A673 (cell line): ENCODE data around the gene NUMB. TPM values are rescaled to one million over a fixed set of nuclear protein-coding genes. Genes with fewer than 3 reads are reported as not detected.

Experiments used
- BruUV-seq: library from RNA; stranded (reverse); fragments of 400-500 nt; replicated peaks from 2 replicates; lab custom pipeline; 2021; lab: Mats Ljungman, UMichigan
- CTCF ChIA-PET: fragments of 300-600 bp; sonication (Branson Sonifier 250); formaldehyde crosslinking; loops from one replicate; lab custom pipeline; 2022; ENCODE audit warnings: antibody characterized with exemption; lab: Charles Lee
- POLR2A ChIA-PET: fragments of 300-600 bp; sonication (Branson Sonifier 250); formaldehyde crosslinking; loops from one replicate; lab custom pipeline; 2022; ENCODE audit warnings: antibody characterized with exemption; ENCODE audit not compliant: low non-redundant PET; lab: Charles Lee
- DNase-seq: peaks from one replicate; pipeline ENCODE4 v3.0.0-alpha.2; 2015; ENCODE audit warnings: low spot score
- H3K27ac ChIP-seq: fragments of 200-600 bp; sonication (generic); 2 replicates; pipeline ENCODE4 v1.5.1; 2016; ENCODE audit warnings: mixed run types, low read depth, mild to moderate bottlenecking, mixed read lengths, antibody characterized with exemption, low read length; ENCODE audit not compliant: poor library complexity, severe bottlenecking
- H3K27me3 ChIP-seq: fragments of 200-600 bp; sonication (generic); replicated peaks from 2 replicates; pipeline ENCODE4 v1.6.1; 2017; ENCODE audit warnings: mixed run types, low read depth, mild to moderate bottlenecking, mixed read lengths, antibody characterized with exemption, low read length; ENCODE audit not compliant: insufficient read depth, poor library complexity
- H3K36me3 ChIP-seq: fragments of 200-600 bp; sonication (generic); 2 replicates; pipeline ENCODE4 v1.6.1; 2016; ENCODE audit warnings: mixed run types, mild to moderate bottlenecking, mixed read lengths, antibody characterized with exemption, low read length; ENCODE audit not compliant: insufficient read depth, poor library complexity, severe bottlenecking
- H3K4me1 ChIP-seq: fragments of 200-600 bp; sonication (generic); 2 replicates; pipeline ENCODE4 v1.6.1; 2017; ENCODE audit warnings: mixed run types, mild to moderate bottlenecking, mixed read lengths, antibody characterized with exemption, low read length; ENCODE audit not compliant: insufficient read depth, poor library complexity, severe bottlenecking
- H3K4me3 ChIP-seq: fragments of 200-600 bp; sonication (generic); 2 replicates; pipeline ENCODE4 v1.5.1; 2016; ENCODE audit warnings: low read depth, mixed run types, mild to moderate bottlenecking, mixed read lengths, low read length; ENCODE audit not compliant: poor library complexity, severe bottlenecking
- H3K9me3 ChIP-seq: fragments of 200-600 bp; sonication (generic); 2 replicates; pipeline ENCODE4 v1.6.1; 2016; ENCODE audit warnings: mixed run types, low read depth, mild to moderate bottlenecking, mixed read lengths, antibody characterized with exemption, low read length; ENCODE audit not compliant: poor library complexity, severe bottlenecking
- EZH2 ChIP-seq: fragments of 200-600 bp; sonication (generic); IDR thresholded peaks from 2 replicates; pipeline ENCODE4 v1.6.1; 2017; ENCODE audit warnings: borderline replicate concordance, low read depth, mild to moderate bottlenecking, mixed read lengths, antibody characterized with exemption, low read length; ENCODE audit not compliant: poor library complexity, severe bottlenecking
- intact Hi-C: fragments of 100-400 bp; cut with micrococcal nuclease; formaldehyde crosslinking; loops from one replicate; pipeline ENCODE4 v1.10.0; 2022; ENCODE audit not compliant: unreplicated experiment
- total RNA-seq: library from RNA; stranded (reverse); gene quantifications from 2 replicates; pipeline ENCODE4 v1.2.3, GENCODE V29; 2021
- TF ChIP-seq, protein P1 (sequence below): fragments of 300-800, 200-600 bp; sonication (generic); conservative IDR thresholded peaks from 2 replicates; pipeline ENCODE4 v1.5.1; 2017; ENCODE audit warnings: low read depth, mild to moderate bottlenecking, antibody characterized with exemption, low read length, moderate library complexity, mixed read lengths

The NUMB gene
- total RNA-seq, 1 experiment from 2014 or later, result 46.3 TPM

DNA sequence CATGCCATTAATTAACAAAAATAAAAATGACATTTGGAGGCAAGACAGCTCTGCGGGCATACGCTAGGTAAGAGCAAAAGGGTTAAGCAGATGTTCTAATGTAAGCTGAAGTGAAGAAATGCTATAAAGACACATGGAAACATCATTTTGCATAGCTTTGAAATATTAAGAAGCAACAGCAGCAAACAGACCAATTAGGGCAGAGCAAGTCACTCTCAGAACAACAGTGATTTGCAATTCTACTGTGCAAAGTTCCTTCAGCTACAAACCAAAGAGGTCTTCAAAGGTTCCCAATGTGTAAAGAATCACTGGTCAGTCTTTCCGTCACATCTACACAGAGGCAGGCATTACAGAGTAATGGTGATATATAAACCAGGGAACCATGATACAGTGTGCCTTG lies 152.8 kb downstream of the NUMB start:
- Histone ChIP-seq H3K4me1 (no peaks in the 10 kb centered on the region), H3K27me3 (no peaks in the 10 kb centered on the region), H3K27ac (no peak overlapping the region), H3K4me3 (no peak overlapping the region), H3K9me3 (no peaks in the 10 kb centered on the region), H3K36me3 (no peaks in the 10 kb centered on the region)
- BruUV-seq, result no TSS peak
- TF ChIP-seq, protein P1, sequence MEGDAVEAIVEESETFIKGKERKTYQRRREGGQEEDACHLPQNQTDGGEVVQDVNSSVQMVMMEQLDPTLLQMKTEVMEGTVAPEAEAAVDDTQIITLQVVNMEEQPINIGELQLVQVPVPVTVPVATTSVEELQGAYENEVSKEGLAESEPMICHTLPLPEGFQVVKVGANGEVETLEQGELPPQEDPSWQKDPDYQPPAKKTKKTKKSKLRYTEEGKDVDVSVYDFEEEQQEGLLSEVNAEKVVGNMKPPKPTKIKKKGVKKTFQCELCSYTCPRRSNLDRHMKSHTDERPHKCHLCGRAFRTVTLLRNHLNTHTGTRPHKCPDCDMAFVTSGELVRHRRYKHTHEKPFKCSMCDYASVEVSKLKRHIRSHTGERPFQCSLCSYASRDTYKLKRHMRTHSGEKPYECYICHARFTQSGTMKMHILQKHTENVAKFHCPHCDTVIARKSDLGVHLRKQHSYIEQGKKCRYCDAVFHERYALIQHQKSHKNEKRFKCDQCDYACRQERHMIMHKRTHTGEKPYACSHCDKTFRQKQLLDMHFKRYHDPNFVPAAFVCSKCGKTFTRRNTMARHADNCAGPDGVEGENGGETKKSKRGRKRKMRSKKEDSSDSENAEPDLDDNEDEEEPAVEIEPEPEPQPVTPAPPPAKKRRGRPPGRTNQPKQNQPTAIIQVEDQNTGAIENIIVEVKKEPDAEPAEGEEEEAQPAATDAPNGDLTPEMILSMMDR, result no peak
- TF ChIP-seq EZH2, result no peak
- POLR2A ChIA-PET, result no interaction called here
- no peak for DNase-seq
- intact Hi-C loops, result no loop called here
- CTCF ChIA-PET, result no interaction called here

DNA sequence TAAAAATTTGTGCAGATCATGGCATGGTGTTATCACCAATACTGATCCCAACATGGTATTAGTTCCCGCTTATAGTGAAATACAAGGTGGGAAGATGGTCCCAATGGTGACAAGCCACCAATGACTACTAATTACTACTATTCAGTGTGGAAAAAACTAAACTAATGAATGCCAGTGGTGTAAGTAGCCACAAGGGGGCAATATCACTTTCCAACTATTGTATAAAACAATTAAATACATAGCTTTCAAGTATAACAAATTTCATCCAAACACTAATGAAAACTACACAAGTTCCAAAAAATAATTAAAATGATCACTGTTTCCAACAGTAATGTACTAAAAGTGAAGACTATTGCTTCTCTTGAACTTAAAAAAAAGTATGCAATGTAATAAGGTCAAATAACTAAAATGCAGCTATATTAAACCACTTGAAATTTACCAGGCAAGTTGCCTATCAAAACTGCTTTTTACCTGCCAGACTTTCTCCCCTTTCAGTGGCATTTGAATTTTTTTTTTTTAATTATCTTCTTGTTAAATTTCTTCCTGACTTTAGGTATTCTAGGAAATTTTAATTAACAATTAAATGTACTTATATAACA lies 163.0 kb downstream of the NUMB start:
- no peak for TF ChIP-seq EZH2
- TF ChIP-seq, protein P1, result peak; percentile 88
- intact Hi-C loops, result loop anchor here (1.0 to 5.0 kb wide), 3 partner anchors 123 to 337 kb away; no protein-coding TSS in a partner anchor
- no peak overlapping the region for H3K27ac ChIP-seq
- no peak overlapping the region for H3K4me3 ChIP-seq
- no peaks in the 10 kb centered on the region for H3K9me3 ChIP-seq
- ChIA-PET POLR2A (interaction anchor here (0.5 kb wide), 1 partner anchor 207 kb away, joined by 4 read pairs; no protein-coding TSS in a partner anchor), CTCF (interaction anchor here (0.6 to 1.7 kb wide), 8 partner anchors 13 to 179 kb away, joined by 3 to 46 read pairs (median 4); partner anchors contain the start of gene NUMB)
- H3K36me3 ChIP-seq, result no peaks in the 10 kb centered on the region
- no peaks in the 10 kb centered on the region for H3K4me1 ChIP-seq
- peak; percentile 73 for DNase-seq
- H3K27me3 ChIP-seq, result no peaks in the 10 kb centered on the region
- BruUV-seq, result no TSS peak

DNA sequence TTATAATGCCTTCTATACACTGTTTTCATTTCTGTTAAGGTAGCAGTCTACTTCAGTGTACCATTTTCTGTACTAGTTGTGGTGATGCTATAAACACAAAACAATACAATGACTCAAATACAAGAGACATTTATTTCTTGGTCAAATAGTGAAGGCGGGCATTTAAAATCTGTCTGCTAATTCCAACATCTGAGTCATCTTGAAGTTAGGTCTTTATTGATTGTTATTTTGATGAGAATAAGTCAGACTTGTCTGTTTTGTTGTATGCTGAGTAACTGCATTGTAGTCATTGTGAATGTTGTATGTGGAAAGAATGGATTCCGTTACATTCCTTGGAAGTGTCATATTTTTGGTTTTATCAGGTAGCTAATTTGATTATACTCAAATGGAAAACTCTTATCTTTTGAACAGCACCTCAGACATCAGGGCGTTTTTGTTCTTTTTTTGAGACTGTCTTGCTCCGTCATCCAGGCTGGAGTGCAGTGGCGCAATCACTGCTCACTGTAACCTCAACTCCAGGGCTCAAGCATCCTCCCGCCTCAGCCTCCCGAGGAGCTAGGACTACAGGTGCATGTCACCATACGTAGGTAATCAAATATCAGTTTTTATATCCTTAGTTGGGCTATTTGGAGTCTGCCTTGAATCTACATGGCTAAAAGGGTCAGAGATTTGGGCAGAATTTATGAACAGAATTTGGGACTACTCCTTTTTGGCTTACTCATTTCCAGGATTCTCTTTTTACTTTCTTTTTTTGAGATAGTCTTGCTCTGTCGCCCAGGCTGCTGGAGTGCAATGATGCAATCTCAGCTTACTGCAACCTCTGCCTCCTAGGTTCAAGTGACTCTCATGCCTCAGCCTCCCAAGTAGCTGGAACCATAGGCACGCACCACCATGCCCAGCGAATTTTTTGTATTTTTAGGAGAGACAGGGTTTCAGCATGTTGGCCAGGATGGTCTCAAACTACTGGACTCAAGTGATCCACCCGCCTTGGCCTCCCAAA lies 164.3 kb downstream of the NUMB start:
- H3K36me3 ChIP-seq, result no peaks in the 10 kb centered on the region
- no peaks in the 10 kb centered on the region for H3K9me3 ChIP-seq
- H3K27ac ChIP-seq, result no peak overlapping the region
- ChIA-PET POLR2A (no interaction called here), CTCF (interaction anchor here (0.7 to 1.7 kb wide), 4 partner anchors 121 to 178 kb away, joined by 3 to 46 read pairs (median 6); no protein-coding TSS in a partner anchor)
- H3K27me3 ChIP-seq, result no peaks in the 10 kb centered on the region
- BruUV-seq, result no TSS peak
- no peaks in the 10 kb centered on the region for H3K4me1 ChIP-seq
- DNase-seq, result no peak
- TF ChIP-seq EZH2, result no peak
- TF ChIP-seq, protein P1, result no peak
- no peak overlapping the region for H3K4me3 ChIP-seq
- intact Hi-C loops, result no loop called here
